Psoas muscle (tissue), 8 donors: ENCODE measurements around the gene ARSD. TPM values are rescaled to one million over a fixed set of nuclear protein-coding genes. Genes with fewer than 3 reads are reported as not detected.
"Not testable (repeated sequence)": the region's sequence is repeated elsewhere in the genome, so short reads cannot be mapped to it uniquely, and the experiment has no call there.

ENCODE experiments used
- ATAC-seq, 4 donors: fragments of 200-7000 bp; cut with Tn5 transposase; one replicate each; pipeline ENCODE4 v1.9.1; 2020; ENCODE audit warnings: moderate library complexity in 3 of 4, mild to moderate bottlenecking in 2 of 4
- DNase-seq, 2 donors: peaks; one replicate each; pipeline ENCODE4 v3.0.0-alpha.2; 2020
- H3K27ac ChIP-seq: fragments of 200-600 bp; one replicate; pipeline ENCODE4 v1.8.0; 2022
- H3K27me3 ChIP-seq, 3 donors: fragments of 200-600 bp in 1 of 3; one replicate each; pipeline versions ENCODE4 v1.6.1 to v1.8.0; 2013 to 2022; ENCODE audit warnings: low read length in 2 of 3, mild to moderate bottlenecking in 2 of 3, moderate library complexity in 1 of 3; ENCODE audit not compliant: insufficient read depth in 3 of 3
- H3K36me3 ChIP-seq, 2 donors: fragments of 200-600 bp in 1 of 2; one replicate each; pipeline versions ENCODE4 v1.6.1 to v1.8.0; 2013 to 2022; ENCODE audit warnings: low read depth in 1 of 2, mild to moderate bottlenecking in 1 of 2, moderate library complexity in 1 of 2; ENCODE audit not compliant: insufficient read depth in 1 of 2
- H3K4me1 ChIP-seq: fragments of 200-600 bp; one replicate; pipeline ENCODE4 v1.8.0; 2022
- H3K4me3 ChIP-seq: fragments of 200-600 bp; one replicate; pipeline ENCODE4 v1.8.0; 2022; ENCODE audit warnings: mild to moderate bottlenecking
- H3K9me3 ChIP-seq: fragments of 200-600 bp; one replicate; pipeline ENCODE4 v1.8.0; 2022
- WGBS, 3 donors: extraction: QIAGEN DNeasy Blood & Tissue Kit; methylation state at CpG; one replicate each; pipeline versions ENCODE4 v1.1.6 to v1.1.7; 2013; 5-methylcytosine and 5-hydroxymethylcytosine counted together
- intact Hi-C, 2 donors: fragments of 100-400 bp; cut with DNase I; formaldehyde crosslinking; loops; one replicate each; pipeline versions ENCODE4 v1.11.0 to v1.14.2; 2022
- polyA plus RNA-seq, 3 donors: library from polyadenylated mRNA; stranded (reverse); fragments of 200-250 nt; gene quantifications; one replicate each; pipeline ENCODE4 v1.2.3, GENCODE V29; 2013
- total RNA-seq, 4 donors: library from RNA; stranded (reverse); fragmentation: NEBNext Ultra II Directional in 2 of 4; extraction: Animal tissue kit (Norgen Biotek cat#: 25700) in 2 of 4; gene quantifications; one replicate each; pipeline versions ENCODE4 v1.2.1 to v1.2.4, GENCODE V29; 2021 to 2023
- TF ChIP-seq, protein P1 (sequence below): fragments of 200-600 bp; IDR thresholded peaks from one replicate; pipeline ENCODE4 v1.8.0; 2022; ENCODE audit warnings: antibody characterized with exemption
- donor health status: healthy with polysubstance abuse.
- donor health status: DM: no; HTN: no; CAD: no; lungs with moderate emphysema.
- donor health status: Bipolar disorder and iron deficiency.
- donor health status: healthy.
- donor health status: DM: yes; HTN: yes; CAD: no.
- donor health status: DM: no; HTN: no; CAD: no.
- donor health status: DM: no; HTN: no; CAD: no.
- donor health status: DM: yes; HTN: yes; CAD: no.

Gene ARSD
- total and polyA plus RNA-seq, 7 donors, result 0.66 to 2.4 (median 1.6) TPM

DNA sequence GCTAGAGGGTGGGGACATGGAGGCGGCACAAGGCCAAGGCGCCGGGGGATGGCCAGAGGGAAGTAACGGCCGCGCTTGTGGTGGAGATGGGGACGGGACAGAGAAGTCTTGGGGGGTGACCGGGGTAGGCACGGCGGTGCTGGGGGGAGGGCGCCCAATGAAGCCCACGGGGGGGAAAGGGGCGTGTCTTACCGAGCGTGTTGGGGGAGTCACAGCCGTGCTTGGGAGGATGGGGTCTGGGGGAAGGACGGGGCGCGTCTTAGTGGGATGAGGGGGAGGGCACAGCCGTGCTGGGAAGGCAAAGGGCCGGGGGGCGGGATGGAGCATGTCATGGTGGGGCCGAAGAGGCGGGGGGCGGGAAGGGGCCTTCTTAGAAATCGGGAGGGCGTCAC lies 952 bp downstream of the ARSD start:
- ATAC-seq, result peak; percentile 25 to 62 (median 36)
- H3K4me3 ChIP-seq, result peak overlapping the region; percentile 66
- DNase-seq, result peak; percentile 53 to 74
- no peak overlapping the region for H3K27ac ChIP-seq
- TF ChIP-seq, protein P1, sequence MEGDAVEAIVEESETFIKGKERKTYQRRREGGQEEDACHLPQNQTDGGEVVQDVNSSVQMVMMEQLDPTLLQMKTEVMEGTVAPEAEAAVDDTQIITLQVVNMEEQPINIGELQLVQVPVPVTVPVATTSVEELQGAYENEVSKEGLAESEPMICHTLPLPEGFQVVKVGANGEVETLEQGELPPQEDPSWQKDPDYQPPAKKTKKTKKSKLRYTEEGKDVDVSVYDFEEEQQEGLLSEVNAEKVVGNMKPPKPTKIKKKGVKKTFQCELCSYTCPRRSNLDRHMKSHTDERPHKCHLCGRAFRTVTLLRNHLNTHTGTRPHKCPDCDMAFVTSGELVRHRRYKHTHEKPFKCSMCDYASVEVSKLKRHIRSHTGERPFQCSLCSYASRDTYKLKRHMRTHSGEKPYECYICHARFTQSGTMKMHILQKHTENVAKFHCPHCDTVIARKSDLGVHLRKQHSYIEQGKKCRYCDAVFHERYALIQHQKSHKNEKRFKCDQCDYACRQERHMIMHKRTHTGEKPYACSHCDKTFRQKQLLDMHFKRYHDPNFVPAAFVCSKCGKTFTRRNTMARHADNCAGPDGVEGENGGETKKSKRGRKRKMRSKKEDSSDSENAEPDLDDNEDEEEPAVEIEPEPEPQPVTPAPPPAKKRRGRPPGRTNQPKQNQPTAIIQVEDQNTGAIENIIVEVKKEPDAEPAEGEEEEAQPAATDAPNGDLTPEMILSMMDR, result no peak
- 0 to 2% (median 0%) methylated on average over 6 to 25 of the region's 27 CpGs for WGBS, 3 donors
- peaks cover 10% of the 10 kb centered on the region for H3K9me3 ChIP-seq
- no peaks in the 10 kb centered on the region for H3K36me3 ChIP-seq
- peaks cover 0 to 21% (median 2%) of the 10 kb centered on the region in 3 donors for H3K27me3 ChIP-seq
- no peaks in the 10 kb centered on the region for H3K4me1 ChIP-seq
- intact Hi-C loops, result no loop called here

- H3K27ac ChIP-seq, result no peak overlapping the region
- H3K27me3 ChIP-seq, result peaks cover 0 to 21% (median 2%) of the 10 kb centered on the region in 3 donors
- no peaks in the 10 kb centered on the region for H3K4me1 ChIP-seq
- intact Hi-C loops, result no loop called here
- DNase-seq (no peak), ATAC-seq (no peak)
- TF ChIP-seq, protein P1, result no peak
- H3K36me3 ChIP-seq, result no peaks in the 10 kb centered on the region
- WGBS, 3 donors, result 92 to 97% (median 95%) methylated on average over 14 to 15 of the region's 15 CpGs
- peaks cover 10% of the 10 kb centered on the region for H3K9me3 ChIP-seq
- H3K4me3 ChIP-seq, result no peak overlapping the region
Observed at GRCh38 chrX:2926664-2927275, 2.4 kb downstream of the ARSD start.

- H3K4me3 ChIP-seq, H3K27ac ChIP-seq, H3K36me3 ChIP-seq, ATAC-seq, H3K4me1 ChIP-seq, DNase-seq, intact Hi-C loops, H3K9me3 ChIP-seq: not testable (repeated sequence)
- H3K27me3 ChIP-seq, result peaks cover 0 to 21% (median 2%) of the 10 kb centered on the region in 3 donors
- 84 to 88% (median 86%) methylated on average over 4 of the region's 4 CpGs for WGBS, 3 donors
Observed at GRCh38 chrX:2926255-2926654, 2.9 kb downstream of the ARSD start.

DNA sequence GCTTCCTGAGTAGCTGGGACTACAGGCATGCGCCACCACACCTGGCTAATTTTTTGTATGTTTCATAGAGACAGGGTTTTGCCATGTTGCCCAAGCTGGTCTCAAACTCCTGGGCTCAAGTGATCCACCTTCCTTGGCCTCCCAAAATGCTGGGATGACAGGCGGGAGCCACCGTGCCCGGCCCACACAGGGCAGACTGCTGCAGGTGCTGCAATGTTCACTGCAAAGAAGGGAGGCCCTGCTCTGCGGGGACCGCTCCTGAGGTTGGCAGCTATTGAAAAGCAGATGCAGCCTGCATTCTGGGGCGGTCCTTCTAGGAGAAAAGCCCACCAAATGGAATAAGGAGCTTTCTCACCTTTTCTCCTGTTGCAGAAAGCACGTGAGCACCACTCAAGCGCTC lies 5.0 kb downstream of the ARSD start:
- Histone ChIP-seq H3K4me1 (no peaks in the 10 kb centered on the region), H3K4me3 (no peak overlapping the region), H3K36me3 (no peaks in the 10 kb centered on the region), H3K9me3 (no peaks in the 10 kb centered on the region), H3K27ac (no peak overlapping the region), H3K27me3 (peaks cover 0 to 5% (median 2%) of the 10 kb centered on the region in 3 donors)
- DNase-seq (no peak), ATAC-seq (no peak)
- 94 to 96% (median 96%) methylated on average over 9 of the region's 9 CpGs for WGBS, 3 donors
- TF ChIP-seq, protein P1, result no peak
- intact Hi-C loops, result no loop called here

- WGBS, 3 donors, result 90 to 95% (median 92%) methylated on average over 7 to 9 of the region's 9 CpGs
- no peaks in the 10 kb centered on the region for H3K9me3 ChIP-seq
- H3K4me3 ChIP-seq, result no peak overlapping the region
- no peaks in the 10 kb centered on the region for H3K4me1 ChIP-seq
- DNase-seq (no peak), ATAC-seq (no peak)
- TF ChIP-seq, protein P1, result no peak
- H3K36me3 ChIP-seq, result no peaks in the 10 kb centered on the region
- no peak overlapping the region for H3K27ac ChIP-seq
- no peaks in the 10 kb centered on the region for H3K27me3 ChIP-seq
- intact Hi-C loops, result no loop called here
Observed at GRCh38 chrX:2921750-2922149, 7.4 kb downstream of the ARSD start.
